ENCODE data around the gene ACSS3. TPM values are rescaled to one million over a fixed set of nuclear protein-coding genes. Genes with fewer than 3 reads are reported as not detected.

Gene ACSS3
- total RNA-seq, 2 experiments from 2014 or later = not detected

GRCh38 chr12:81274637-81275529 lies 197.0 kb downstream of the ACSS3 start:
- Mint-ChIP-seq H3K27me3 (no peaks in the 10 kb centered on the region), H3K36me3 (ENCODE audit: low read depth) (no peaks in the 10 kb centered on the region), H3K4me3 (no peak overlapping the region), H3K4me1 (ENCODE audit: low read depth) (no peaks in the 10 kb centered on the region), H3K27ac (no peak overlapping the region), H3K9me3 (no peaks in the 10 kb centered on the region)
- Histone ChIP-seq H3K4me3 (ENCODE audit: low read length) (no peak overlapping the region), H3K27ac (ENCODE audit: low read depth in 1 of 2, low read length in 2 of 2) (no peak overlapping the region), H3K36me3 (ENCODE audit: insufficient read depth, low read length) (no peaks in the 10 kb centered on the region), H3K4me1 (ENCODE audit: insufficient read depth, low read length) (no peaks in the 10 kb centered on the region), H3K9me3 (ENCODE audit: control insufficient read depth in 1 of 2, insufficient read depth in 1 of 2, low read length in 2 of 2) (no peaks in the 10 kb centered on the region), H3K27me3 (ENCODE audit: control insufficient read depth in 1 of 2, insufficient read depth in 2 of 2, low read length in 2 of 2) (no peaks in the 10 kb centered on the region)
- TF ChIP-seq CTCF (IDR thresholded peaks at IDR 0.05) = no peak
- no peak for ATAC-seq (ENCODE audit: poor library complexity)
- ChIA-PET CTCF (no interaction called here), POLR2A (no interaction called here)
- DNase-seq = no peak
- intact Hi-C loops (cut with DNase I, micrococcal nuclease) = no loop called here

GRCh38 chr12:81284137-81284536 lies 206.3 kb downstream of the ACSS3 start:
- H3K27ac Mint-ChIP-seq = no peak overlapping the region
- no peaks in the 10 kb centered on the region for H3K27me3 Mint-ChIP-seq
- H3K27me3 ChIP-seq (ENCODE audit: control insufficient read depth in 1 of 2, insufficient read depth in 2 of 2, low read length in 2 of 2) = no peaks in the 10 kb centered on the region
- H3K9me3 Mint-ChIP-seq = no peaks in the 10 kb centered on the region
- no peak overlapping the region for H3K4me3 ChIP-seq (ENCODE audit: low read length)
- TF ChIP-seq CTCF (IDR thresholded peaks at IDR 0.05) = no peak
- no peak overlapping the region for H3K27ac ChIP-seq (ENCODE audit: low read depth in 1 of 2, low read length in 2 of 2)
- H3K9me3 ChIP-seq (ENCODE audit: control insufficient read depth in 1 of 2, insufficient read depth in 1 of 2, low read length in 2 of 2) = no peaks in the 10 kb centered on the region
- DNase-seq (no peak), ATAC-seq (ENCODE audit: poor library complexity) (no peak)
- CTCF ChIA-PET = no interaction called here
- intact Hi-C loops (cut with DNase I, micrococcal nuclease) = no loop called here
- H3K4me1 Mint-ChIP-seq (ENCODE audit: low read depth) = no peaks in the 10 kb centered on the region
- H3K36me3 ChIP-seq (ENCODE audit: insufficient read depth, low read length) = no peaks in the 10 kb centered on the region
- H3K4me1 ChIP-seq (ENCODE audit: insufficient read depth, low read length) = no peaks in the 10 kb centered on the region
- H3K36me3 Mint-ChIP-seq (ENCODE audit: low read depth) = no peaks in the 10 kb centered on the region
- no peak overlapping the region for H3K4me3 Mint-ChIP-seq
- POLR2A ChIA-PET = no interaction called here

GRCh38 chr12:81288651-81289050 lies 210.8 kb downstream of the ACSS3 start:
- no peaks in the 10 kb centered on the region for H3K4me1 ChIP-seq (ENCODE audit: insufficient read depth, low read length)
- no peaks in the 10 kb centered on the region for H3K4me1 Mint-ChIP-seq (ENCODE audit: low read depth)
- peaks cover 2% of the 10 kb centered on the region for H3K9me3 Mint-ChIP-seq
- H3K9me3 ChIP-seq (ENCODE audit: control insufficient read depth in 1 of 2, insufficient read depth in 1 of 2, low read length in 2 of 2) = no peaks in the 10 kb centered on the region
- no peak overlapping the region for H3K4me3 ChIP-seq (ENCODE audit: low read length)
- POLR2A ChIA-PET = no interaction called here
- CTCF ChIA-PET = no interaction called here
- intact Hi-C loops (cut with DNase I, micrococcal nuclease) = no loop called here
- no peak overlapping the region for H3K27ac Mint-ChIP-seq
- H3K4me3 Mint-ChIP-seq = no peak overlapping the region
- H3K27ac ChIP-seq (ENCODE audit: low read depth in 1 of 2, low read length in 2 of 2) = no peak overlapping the region
- no peaks in the 10 kb centered on the region for H3K36me3 Mint-ChIP-seq (ENCODE audit: low read depth)
- no peaks in the 10 kb centered on the region for H3K36me3 ChIP-seq (ENCODE audit: insufficient read depth, low read length)
- DNase-seq (no peak), ATAC-seq (ENCODE audit: poor library complexity) (no peak)
- H3K27me3 Mint-ChIP-seq = no peaks in the 10 kb centered on the region
- no peak for TF ChIP-seq CTCF (IDR thresholded peaks at IDR 0.05)
- H3K27me3 ChIP-seq (ENCODE audit: control insufficient read depth in 1 of 2, insufficient read depth in 2 of 2, low read length in 2 of 2) = no peaks in the 10 kb centered on the region

Measured in CD4-positive, alpha-beta T cell (primary cell).